GM21786 (cell line): Measurements from ENCODE around the gene SYNJ2.

Experiments
- ATAC-seq: cut with Tn5 transposase; IDR thresholded peaks from one replicate; pipeline ENCODE4 v1.9.1; 2021; ENCODE audit not compliant: unreplicated experiment

The SYNJ2 gene

GRCh38 chr6:158039178-158039557 lies 57.5 kb downstream of the SYNJ2 start:
- no peak for ATAC-seq

- no peak for ATAC-seq
Observed at GRCh38 chr6:158039571-158040050, 57.9 kb downstream of the SYNJ2 start.

- ATAC-seq = no peak
Observed at GRCh38 chr6:158040051-158040803, 58.6 kb downstream of the SYNJ2 start.

GRCh38 chr6:158040804-158041347 lies 59.2 kb downstream of the SYNJ2 start:
- ATAC-seq = no peak

GRCh38 chr6:158041370-158041769 lies 59.7 kb downstream of the SYNJ2 start:
- no peak for ATAC-seq

- ATAC-seq = no peak
Observed at GRCh38 chr6:158041788-158042187, 60.1 kb downstream of the SYNJ2 start.

- no peak for ATAC-seq
Observed at GRCh38 chr6:158042245-158042798, 60.7 kb downstream of the SYNJ2 start.

- ATAC-seq = no peak
Observed at GRCh38 chr6:158043008-158043407, 61.3 kb downstream of the SYNJ2 start.

- ATAC-seq = no peak
Observed at GRCh38 chr6:158043586-158044524, 62.2 kb downstream of the SYNJ2 start.

GRCh38 chr6:158044525-158044888 lies 62.8 kb downstream of the SYNJ2 start:
- no peak for ATAC-seq

GRCh38 chr6:158046201-158047126 lies 64.8 kb downstream of the SYNJ2 start:
- ATAC-seq = no peak

GRCh38 chr6:158047127-158047518 lies 65.5 kb downstream of the SYNJ2 start:
- no peak for ATAC-seq

- ATAC-seq = no peak
Observed at GRCh38 chr6:158047563-158048323, 66.1 kb downstream of the SYNJ2 start.

- no peak for ATAC-seq
Observed at GRCh38 chr6:158048589-158048988, 66.9 kb downstream of the SYNJ2 start.

GRCh38 chr6:158049055-158050028 lies 67.7 kb downstream of the SYNJ2 start:
- ATAC-seq = no peak

GRCh38 chr6:158050107-158050735 lies 68.6 kb downstream of the SYNJ2 start:
- no peak for ATAC-seq

- no peak for ATAC-seq
Observed at GRCh38 chr6:158050955-158051354, 69.3 kb downstream of the SYNJ2 start.

- ATAC-seq = no peak
Observed at GRCh38 chr6:158051968-158052367, 70.3 kb downstream of the SYNJ2 start.
